Spleen (tissue), 11 donors: ENCODE results near the gene TIMM10. TPM values are rescaled to one million over a fixed set of nuclear protein-coding genes. Genes with fewer than 3 reads are reported as not detected.

Experiments
- DNase-seq: peaks from one replicate; pipeline ENCODE4 v3.0.0-alpha.2; 2020
- H3K27ac ChIP-seq, 8 donors: fragments of 200-600 bp; sonication (generic) in 7 of 8; 1 replicate in 4 of 8; 2 replicates in 4 of 8; pipeline versions ENCODE4 v1.5.0 to v1.8.0; 2016 to 2021; ENCODE audit warnings: inconsistent platforms in 4 of 8, mild to moderate bottlenecking in 4 of 8, moderate library complexity in 1 of 8
- H3K27me3 ChIP-seq, 7 donors: fragments of 200-600 bp; sonication (generic) in 6 of 7; replicated peaks in 1 of 7; 1 replicate in 4 of 7; 2 replicates in 3 of 7; pipeline versions ENCODE4 v1.5.0 to v1.8.0; 2016 to 2021; ENCODE audit warnings: inconsistent platforms in 3 of 7, mild to moderate bottlenecking in 1 of 7
- H3K36me3 ChIP-seq, 6 donors: fragments of 200-600 bp; sonication (generic) in 5 of 6; 1 replicate in 4 of 6; 2 replicates in 2 of 6; pipeline versions ENCODE4 v1.5.0 to v1.8.0; 2016 to 2021; ENCODE audit warnings: inconsistent platforms in 2 of 6
- H3K4me1 ChIP-seq, 6 donors: fragments of 200-600 bp; sonication (generic) in 5 of 6; 1 replicate in 3 of 6; 2 replicates in 3 of 6; pipeline versions ENCODE4 v1.5.0 to v1.8.0; 2016 to 2021; ENCODE audit warnings: inconsistent platforms in 3 of 6
- H3K4me3 ChIP-seq, 8 donors: fragments of 200-600 bp; sonication (generic) in 7 of 8; 1 replicate in 4 of 8; 2 replicates in 4 of 8; pipeline versions ENCODE4 v1.5.0 to v1.8.0; 2016 to 2021; ENCODE audit warnings: inconsistent platforms in 4 of 8, mild to moderate bottlenecking in 4 of 8, moderate library complexity in 2 of 8
- H3K9me3 ChIP-seq, 8 donors: fragments of 200-600 bp; sonication (generic) in 7 of 8; 1 replicate in 4 of 8; 2 replicates in 4 of 8; pipeline versions ENCODE4 v1.5.0 to v1.8.0; 2016 to 2021; ENCODE audit warnings: inconsistent platforms in 4 of 8
- POLR2A ChIP-seq, 3 donors: fragments of 450-650 bp; IDR thresholded peaks; one replicate each; pipeline ENCODE4 v1.5.1; 2017; ENCODE audit warnings: antibody characterized with exemption in 3 of 3, mild to moderate bottlenecking in 1 of 3
- POLR2AphosphoS5 ChIP-seq, 3 donors: sonication (generic); formaldehyde crosslinking; IDR thresholded peaks; one replicate each; pipeline ENCODE4 v1.5.1; 2017; ENCODE audit warnings: antibody characterized with exemption in 3 of 3
- WGBS, 5 donors: extraction: QIAGEN DNeasy Blood & Tissue Kit in 3 of 5; methylation state at CpG; one replicate each; pipeline versions ENCODE4 v1.1.5 to v1.1.7; 2013 to 2018; 5-methylcytosine and 5-hydroxymethylcytosine counted together
- intact Hi-C: fragments of 100-400 bp; cut with DNase I; formaldehyde crosslinking; loops from one replicate; pipeline ENCODE4 v1.15.0; 2023; ENCODE audit warnings: low total_unique reads
- polyA plus RNA-seq, 3 donors: library from polyadenylated mRNA; stranded (reverse); fragments of 200-250 nt; gene quantifications; one replicate each; pipeline ENCODE4 v1.2.1, GENCODE V29; 2013
- total RNA-seq, 7 donors: library from RNA; depleted of rRNA in 3 of 7; stranded (reverse); fragments of >200 nt in 3 of 7; fragmentation: NEBNext Ultra II Directional in 4 of 7; extraction: Animal tissue kit (Norgen Biotek cat#: 25700) in 4 of 7; gene quantifications; one replicate each; pipeline versions ENCODE4 v1.1.0 to v1.2.1, GENCODE V29; 2016 to 2021
- TF ChIP-seq, protein P1 (sequence below), 11 experiments: fragments of 200-600 bp in 7 of 11; fragments of 450-650 bp in 4 of 11; sonication (generic) in 4 of 11; IDR thresholded peaks in 8 of 11; conservative IDR thresholded peaks in 3 of 11; 1 replicate in 7 of 11; 2 replicates in 4 of 11; pipeline versions ENCODE4 v1.4.0 to v1.8.0; 2016 to 2021; ENCODE audit warnings: antibody characterized with exemption in 11 of 11, inconsistent platforms in 4 of 11, mild to moderate bottlenecking in 1 of 11
- donor health status: healthy with polysubstance abuse.
- donor health status: DM: no; HTN: no; CAD: no; lungs with moderate emphysema.
- donor health status: DM: no; HTN: no; CAD: no.
- donor health status: Bipolar disorder and iron deficiency.
- donor health status: healthy.
- donor health status: DM: no; HTN: no; CAD: no.
- donor health status: DM: yes; HTN: yes; CAD: no.

Gene TIMM10
- total and polyA plus RNA-seq, 10 donors: 28.1 to 58.7 (median 39.8) TPM

DNA sequence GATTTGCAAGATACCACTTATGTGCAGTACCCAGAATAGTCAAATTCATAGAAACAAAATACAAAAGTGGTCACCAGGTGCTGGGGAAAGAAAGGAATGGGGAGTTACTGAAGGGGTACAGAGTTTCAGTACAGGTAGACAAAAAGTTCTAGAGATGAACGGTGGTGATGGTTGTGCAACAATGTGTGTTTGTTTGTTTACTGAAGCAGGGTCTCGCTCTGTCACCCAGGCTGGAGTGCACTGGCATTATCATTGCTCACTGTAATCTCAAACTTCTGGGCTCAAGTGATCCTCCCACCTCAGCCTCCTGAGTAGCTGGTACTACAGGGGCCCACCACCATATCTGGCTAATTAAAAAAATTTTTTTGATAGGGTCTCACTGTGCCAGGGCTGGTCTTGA lies 24.8 kb upstream of the TIMM10 start:
- no peak overlapping the region for H3K27ac ChIP-seq
- H3K4me1 ChIP-seq: peaks cover 0 to 6% (median 2%) of the 10 kb centered on the region in 6 donors
- peaks cover 10 to 100% (median 92%) of the 10 kb centered on the region in 6 donors for H3K36me3 ChIP-seq
- H3K9me3 ChIP-seq: no peaks in the 10 kb centered on the region
- H3K4me3 ChIP-seq: no peak overlapping the region
- no peaks in the 10 kb centered on the region for H3K27me3 ChIP-seq
- 79 to 89% (median 85%) methylated on average over 2 of the region's 2 CpGs for WGBS, 5 donors
- TF ChIP-seq, protein P1, sequence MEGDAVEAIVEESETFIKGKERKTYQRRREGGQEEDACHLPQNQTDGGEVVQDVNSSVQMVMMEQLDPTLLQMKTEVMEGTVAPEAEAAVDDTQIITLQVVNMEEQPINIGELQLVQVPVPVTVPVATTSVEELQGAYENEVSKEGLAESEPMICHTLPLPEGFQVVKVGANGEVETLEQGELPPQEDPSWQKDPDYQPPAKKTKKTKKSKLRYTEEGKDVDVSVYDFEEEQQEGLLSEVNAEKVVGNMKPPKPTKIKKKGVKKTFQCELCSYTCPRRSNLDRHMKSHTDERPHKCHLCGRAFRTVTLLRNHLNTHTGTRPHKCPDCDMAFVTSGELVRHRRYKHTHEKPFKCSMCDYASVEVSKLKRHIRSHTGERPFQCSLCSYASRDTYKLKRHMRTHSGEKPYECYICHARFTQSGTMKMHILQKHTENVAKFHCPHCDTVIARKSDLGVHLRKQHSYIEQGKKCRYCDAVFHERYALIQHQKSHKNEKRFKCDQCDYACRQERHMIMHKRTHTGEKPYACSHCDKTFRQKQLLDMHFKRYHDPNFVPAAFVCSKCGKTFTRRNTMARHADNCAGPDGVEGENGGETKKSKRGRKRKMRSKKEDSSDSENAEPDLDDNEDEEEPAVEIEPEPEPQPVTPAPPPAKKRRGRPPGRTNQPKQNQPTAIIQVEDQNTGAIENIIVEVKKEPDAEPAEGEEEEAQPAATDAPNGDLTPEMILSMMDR (IDR thresholded peaks at IDR 0.05 in 8 of 11, conservative IDR thresholded peaks at IDR 0.05 in 3 of 11): no peak
- TF ChIP-seq POLR2AphosphoS5 (IDR thresholded peaks at IDR 0.05) (no peak), POLR2A (IDR thresholded peaks at IDR 0.05) (no peak)
- no peak for DNase-seq
- intact Hi-C loops: no loop called here

DNA sequence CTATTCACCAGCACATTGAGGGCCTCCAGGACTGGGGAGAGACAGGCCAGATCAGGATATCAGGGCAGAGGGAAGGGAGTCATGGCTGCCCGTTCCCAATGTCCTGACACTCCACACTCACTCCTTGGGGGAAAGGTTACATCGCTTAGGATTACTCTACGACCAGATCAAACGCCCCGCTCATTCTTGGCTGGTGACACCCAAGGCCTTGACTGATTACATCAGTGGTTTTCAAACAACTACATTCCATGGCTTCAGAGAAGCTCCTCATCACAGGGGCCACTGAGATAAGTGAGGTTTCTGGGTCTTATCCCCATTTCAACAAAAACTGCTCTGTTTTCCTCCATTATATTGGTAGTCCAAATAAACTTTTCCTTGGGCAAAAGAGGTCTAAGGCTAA lies 21.9 kb upstream of the TIMM10 start:
- Histone ChIP-seq H3K36me3 (peaks cover 8 to 100% (median 84%) of the 10 kb centered on the region in 6 donors), H3K27me3 (no peaks in the 10 kb centered on the region), H3K4me3 (no peak overlapping the region), H3K9me3 (no peaks in the 10 kb centered on the region), H3K27ac (no peak overlapping the region), H3K4me1 (peaks cover 0 to 14% (median 10%) of the 10 kb centered on the region in 6 donors)
- TF ChIP-seq POLR2A (IDR thresholded peaks at IDR 0.05) (no peak), POLR2AphosphoS5 (IDR thresholded peaks at IDR 0.05) (no peak)
- TF ChIP-seq, protein P1 (IDR thresholded peaks at IDR 0.05 in 8 of 11, conservative IDR thresholded peaks at IDR 0.05 in 3 of 11): no peak
- intact Hi-C loops: no loop called here
- 89 to 95% (median 93%) methylated on average over 5 of the region's 5 CpGs for WGBS, 5 donors
- DNase-seq: no peak

DNA sequence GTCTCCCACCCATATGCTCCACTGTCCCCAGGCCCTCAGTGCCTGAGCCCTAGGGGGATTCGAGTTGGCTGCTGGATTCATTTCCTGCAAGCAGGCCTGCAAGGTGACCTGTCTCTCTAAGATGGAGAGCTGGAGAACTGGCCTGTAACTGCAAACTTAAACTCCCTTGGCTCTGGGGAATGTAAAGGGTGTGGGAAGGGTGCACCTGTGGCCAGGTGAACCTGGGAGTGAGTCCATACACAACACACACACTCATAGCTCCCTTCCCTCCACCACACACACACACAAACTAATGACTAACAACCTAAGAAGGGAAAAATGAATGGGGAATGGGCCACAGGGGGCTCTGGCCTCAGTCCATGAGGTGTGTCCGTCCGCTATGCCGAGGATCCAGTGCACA lies 21.4 kb upstream of the TIMM10 start:
- Histone ChIP-seq H3K27ac (no peak overlapping the region), H3K36me3 (peaks cover 8 to 100% (median 79%) of the 10 kb centered on the region in 6 donors), H3K4me1 (peaks cover 0 to 19% (median 15%) of the 10 kb centered on the region in 6 donors), H3K9me3 (no peaks in the 10 kb centered on the region), H3K27me3 (no peaks in the 10 kb centered on the region), H3K4me3 (no peak overlapping the region)
- no peak for DNase-seq
- no peak for TF ChIP-seq POLR2AphosphoS5 (IDR thresholded peaks at IDR 0.05)
- TF ChIP-seq, protein P1 (IDR thresholded peaks at IDR 0.05 in 8 of 11, conservative IDR thresholded peaks at IDR 0.05 in 3 of 11): no peak
- no peak for TF ChIP-seq POLR2A (IDR thresholded peaks at IDR 0.05)
- intact Hi-C loops: no loop called here
- WGBS, 5 donors: 92 to 96% (median 93%) methylated on average over 3 to 4 of the region's 4 CpGs

DNA sequence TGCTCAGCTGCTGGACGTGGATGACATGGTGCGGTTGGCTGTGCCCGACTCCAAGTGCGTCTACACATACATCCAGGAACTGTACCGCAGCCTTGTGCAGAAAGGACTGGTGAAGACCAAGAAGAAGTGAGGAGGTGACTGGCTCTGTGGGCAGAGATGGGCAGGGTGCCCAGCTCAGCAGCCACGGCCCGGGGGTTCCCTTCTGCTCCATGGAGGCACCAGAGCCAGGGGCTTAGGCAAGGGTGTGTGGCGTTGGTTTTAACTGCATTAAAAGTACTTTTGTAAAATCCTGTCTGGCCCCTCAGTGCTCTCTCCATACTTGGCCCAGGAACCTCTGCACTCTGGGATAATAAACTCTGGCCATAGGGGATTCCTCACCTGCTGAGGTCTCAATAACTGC lies 19.4 kb upstream of the TIMM10 start:
- 83 to 91% (median 86%) methylated on average over 8 of the region's 8 CpGs for WGBS, 5 donors
- H3K27ac ChIP-seq: no peak overlapping the region
- intact Hi-C loops: no loop called here
- H3K36me3 ChIP-seq: peaks cover 8 to 95% (median 63%) of the 10 kb centered on the region in 6 donors
- no peaks in the 10 kb centered on the region for H3K27me3 ChIP-seq
- no peak for DNase-seq
- no peaks in the 10 kb centered on the region for H3K9me3 ChIP-seq
- no peak overlapping the region for H3K4me3 ChIP-seq
- TF ChIP-seq POLR2A (IDR thresholded peaks at IDR 0.05): no peak
- TF ChIP-seq, protein P1 (IDR thresholded peaks at IDR 0.05 in 8 of 11, conservative IDR thresholded peaks at IDR 0.05 in 3 of 11): no peak
- TF ChIP-seq POLR2AphosphoS5 (IDR thresholded peaks at IDR 0.05): peak in 1 of 3 donors; percentile 21
- peaks cover 0 to 24% (median 18%) of the 10 kb centered on the region in 6 donors for H3K4me1 ChIP-seq
